ENCODE results near the gene TEC.

DNA sequence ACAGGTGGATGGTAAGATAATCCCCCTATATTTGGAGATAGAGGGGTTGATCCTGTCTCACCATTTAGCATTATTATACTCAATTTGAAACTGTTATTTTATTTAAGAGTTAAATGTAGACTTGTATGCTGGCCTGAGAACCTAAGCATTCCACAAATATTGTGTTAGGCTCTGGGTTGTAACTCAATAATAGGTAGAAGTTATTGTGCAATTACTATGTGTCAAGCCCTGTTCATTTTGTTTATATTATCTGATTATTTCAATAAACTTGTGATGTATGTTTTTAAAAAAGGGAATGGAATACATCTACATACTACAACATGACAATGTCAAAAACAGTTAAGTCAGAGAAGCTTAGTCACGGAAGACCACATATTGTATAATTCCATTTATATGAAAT is 122.0 kb downstream of the TEC start:
- TF ChIP-seq, protein P1, sequence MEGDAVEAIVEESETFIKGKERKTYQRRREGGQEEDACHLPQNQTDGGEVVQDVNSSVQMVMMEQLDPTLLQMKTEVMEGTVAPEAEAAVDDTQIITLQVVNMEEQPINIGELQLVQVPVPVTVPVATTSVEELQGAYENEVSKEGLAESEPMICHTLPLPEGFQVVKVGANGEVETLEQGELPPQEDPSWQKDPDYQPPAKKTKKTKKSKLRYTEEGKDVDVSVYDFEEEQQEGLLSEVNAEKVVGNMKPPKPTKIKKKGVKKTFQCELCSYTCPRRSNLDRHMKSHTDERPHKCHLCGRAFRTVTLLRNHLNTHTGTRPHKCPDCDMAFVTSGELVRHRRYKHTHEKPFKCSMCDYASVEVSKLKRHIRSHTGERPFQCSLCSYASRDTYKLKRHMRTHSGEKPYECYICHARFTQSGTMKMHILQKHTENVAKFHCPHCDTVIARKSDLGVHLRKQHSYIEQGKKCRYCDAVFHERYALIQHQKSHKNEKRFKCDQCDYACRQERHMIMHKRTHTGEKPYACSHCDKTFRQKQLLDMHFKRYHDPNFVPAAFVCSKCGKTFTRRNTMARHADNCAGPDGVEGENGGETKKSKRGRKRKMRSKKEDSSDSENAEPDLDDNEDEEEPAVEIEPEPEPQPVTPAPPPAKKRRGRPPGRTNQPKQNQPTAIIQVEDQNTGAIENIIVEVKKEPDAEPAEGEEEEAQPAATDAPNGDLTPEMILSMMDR (IDR thresholded peaks at IDR 0.05) = no peak
- no peak for TF ChIP-seq ZFX (IDR thresholded peaks at IDR 0.05; ENCODE audit: borderline replicate concordance)

Data from 22Rv1 (cell line).